Measurements from ENCODE around the gene TFF3. TPM values are rescaled to one million over a fixed set of nuclear protein-coding genes. Genes with fewer than 3 reads are reported as not detected.
A peak's percentile ranks its signal among the peaks of the same experiment; 100 is the strongest.

The TFF3 gene
- total RNA-seq, 4 donors from 2014 or later, result 1.9 to 8.0 (median 5.5) TPM; not detected in 1

- 90% methylated on average over 17 of the region's 21 CpGs for WGBS
- TF ChIP-seq EP300 (IDR thresholded peaks at IDR 0.05) (no peak), CTCF (IDR thresholded peaks at IDR 0.05) (no peak), POLR2A (IDR thresholded peaks at IDR 0.05) (no peak), POLR2AphosphoS5 (IDR thresholded peaks at IDR 0.05) (no peak)
- Histone ChIP-seq H3K4me3 (no peak overlapping the region), H3K9me3 (no peaks in the 10 kb centered on the region), H3K36me3 (no peaks in the 10 kb centered on the region), H3K4me1 (peaks cover 9% of the 10 kb centered on the region), H3K27ac (no peak overlapping the region), H3K27me3 (peaks cover 2% of the 10 kb centered on the region)
- no peak for DNase-seq (ENCODE audit: low spot score in 2 of 2)
These were observed 3.2 kb downstream of the TFF3 start for GRCh38 chr21:42311816-42312625.

GRCh38 chr21:42311160-42311559 lies 4.0 kb downstream of the TFF3 start:
- H3K4me3 ChIP-seq, result no peak overlapping the region
- H3K4me1 ChIP-seq, result peaks cover 9% of the 10 kb centered on the region
- no peaks in the 10 kb centered on the region for H3K36me3 ChIP-seq
- no peaks in the 10 kb centered on the region for H3K9me3 ChIP-seq
- TF ChIP-seq POLR2AphosphoS5 (IDR thresholded peaks at IDR 0.05), result no peak
- TF ChIP-seq EP300 (IDR thresholded peaks at IDR 0.05), result no peak
- no peak for TF ChIP-seq CTCF (IDR thresholded peaks at IDR 0.05)
- no peak for TF ChIP-seq POLR2A (IDR thresholded peaks at IDR 0.05)
- no peak for DNase-seq (ENCODE audit: low spot score in 2 of 2)
- no peak overlapping the region for H3K27ac ChIP-seq
- WGBS, result 90% methylated on average over 11 of the region's 14 CpGs
- peaks cover 4% of the 10 kb centered on the region for H3K27me3 ChIP-seq

GRCh38 chr21:42310411-42311001 lies 4.7 kb downstream of the TFF3 start:
- TF ChIP-seq EP300 (IDR thresholded peaks at IDR 0.05) (no peak), POLR2A (IDR thresholded peaks at IDR 0.05) (no peak), POLR2AphosphoS5 (IDR thresholded peaks at IDR 0.05) (no peak), CTCF (IDR thresholded peaks at IDR 0.05) (no peak)
- Histone ChIP-seq H3K4me3 (no peak overlapping the region), H3K4me1 (peaks cover 9% of the 10 kb centered on the region), H3K36me3 (no peaks in the 10 kb centered on the region), H3K27me3 (peaks cover 9% of the 10 kb centered on the region), H3K27ac (no peak overlapping the region), H3K9me3 (no peaks in the 10 kb centered on the region)
- DNase-seq (ENCODE audit: low spot score in 2 of 2), result no peak
- 44% methylated on average over 9 of the region's 12 CpGs for WGBS

- DNase-seq (ENCODE audit: low spot score in 2 of 2), result peak in 1 of 2 donors; percentile 80
- H3K27ac ChIP-seq, result no peak overlapping the region
- WGBS, result 0% methylated on average over 1 of the region's 22 CpGs
These were observed 5.4 kb downstream of the TFF3 start for GRCh38 chr21:42309753-42310213.

More at GRCh38 chr21:42309753-42310213, 5.4 kb downstream of the TFF3 start:
- Histone ChIP-seq H3K9me3 (no peaks in the 10 kb centered on the region), H3K4me3 (no peak overlapping the region), H3K4me1 (peaks cover 9% of the 10 kb centered on the region), H3K36me3 (no peaks in the 10 kb centered on the region), H3K27me3 (peaks cover 9% of the 10 kb centered on the region)
- TF ChIP-seq CTCF (IDR thresholded peaks at IDR 0.05), result peak; percentile 22 to 84
- TF ChIP-seq POLR2A (IDR thresholded peaks at IDR 0.05), result no peak
- no peak for TF ChIP-seq EP300 (IDR thresholded peaks at IDR 0.05)

Data from suprapubic skin (tissue), 4 donors.